GM18519 (cell line): ENCODE measurements around the gene HSD17B13.

ENCODE experiments used
- ATAC-seq: cut with Tn5 transposase; IDR thresholded peaks from one replicate; pipeline ENCODE4 v1.9.1; 2021; ENCODE audit warnings: mild to moderate bottlenecking, moderate library complexity; ENCODE audit not compliant: unreplicated experiment, low FRiP score

HSD17B13 gene

DNA sequence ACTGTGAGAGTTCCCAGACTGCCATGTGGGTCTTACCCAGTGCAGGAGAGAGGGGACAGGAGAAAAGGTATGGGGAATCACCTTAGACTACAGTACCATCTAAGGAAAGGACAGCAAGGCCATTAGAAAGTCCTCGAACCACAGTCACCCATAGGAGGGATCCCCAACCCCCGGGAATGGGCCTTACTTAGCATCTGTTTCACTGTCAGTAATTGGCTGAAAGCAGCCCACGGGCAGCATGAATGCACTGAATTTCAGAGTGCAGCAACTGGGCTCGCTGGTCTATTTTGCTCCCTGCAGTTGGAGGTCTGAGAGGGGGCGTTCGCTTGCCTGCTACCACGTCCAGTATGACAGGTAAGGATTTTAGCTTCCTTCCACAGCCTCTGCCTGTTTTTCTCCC is 51.9 kb downstream of the HSD17B13 start:
- no peak for ATAC-seq

DNA sequence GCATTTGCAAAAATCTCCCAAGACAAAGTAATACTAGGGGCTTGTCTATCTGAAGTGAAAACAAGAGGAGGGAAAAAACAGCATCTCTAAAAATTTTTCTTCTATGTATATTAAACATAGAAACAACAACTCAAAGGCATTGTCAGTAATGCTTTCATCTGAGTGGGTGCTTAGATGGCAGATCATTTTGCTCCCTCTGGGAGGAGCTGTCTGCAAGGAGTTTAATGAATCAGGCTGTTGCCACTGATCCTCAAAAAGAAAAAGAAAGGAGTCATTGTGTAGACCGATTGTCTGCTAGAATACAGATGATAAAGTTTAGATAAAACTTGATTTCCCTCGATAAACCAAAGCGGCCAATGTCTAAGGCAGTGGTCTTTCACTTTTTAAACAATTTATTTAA is 52.5 kb downstream of the HSD17B13 start:
- ATAC-seq = no peak

DNA sequence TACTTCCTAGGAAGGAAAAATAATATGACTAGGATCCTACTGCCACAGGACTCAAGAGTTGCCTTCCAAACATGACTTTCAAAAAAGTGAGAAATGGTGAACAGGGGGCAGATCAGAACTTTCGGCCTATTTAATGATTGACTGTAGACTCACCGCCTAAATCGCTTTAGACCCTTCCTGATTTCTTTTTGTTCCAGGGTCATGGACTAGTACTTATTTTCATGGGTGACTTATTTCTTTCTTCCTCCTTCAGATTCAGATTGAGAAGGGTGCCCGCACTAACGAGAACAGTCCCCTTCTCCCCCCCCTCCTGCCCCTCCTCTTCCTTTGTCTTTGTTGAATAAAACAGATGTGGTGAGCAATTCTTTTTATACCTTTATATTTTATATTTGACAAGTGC is 54.3 kb downstream of the HSD17B13 start:
- ATAC-seq = no peak

DNA sequence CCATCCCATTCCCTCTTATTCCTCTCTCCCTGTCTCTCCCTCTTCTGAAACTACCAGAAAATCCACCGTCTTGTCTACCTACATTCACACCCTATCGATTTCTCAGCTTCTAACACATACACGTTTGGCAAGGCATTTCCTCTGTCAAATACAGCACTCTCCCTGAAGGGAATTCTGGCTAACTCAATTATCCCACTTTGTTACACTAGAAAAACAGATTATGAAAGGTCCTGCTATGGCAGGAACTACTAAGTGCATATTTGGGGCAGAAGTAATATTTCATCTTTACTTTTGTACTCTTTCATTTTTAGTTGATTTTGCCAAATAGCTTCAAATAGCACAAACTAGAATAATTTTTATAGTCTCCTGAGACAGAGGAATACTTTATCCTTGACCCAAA is 55.7 kb downstream of the HSD17B13 start:
- no peak for ATAC-seq

DNA sequence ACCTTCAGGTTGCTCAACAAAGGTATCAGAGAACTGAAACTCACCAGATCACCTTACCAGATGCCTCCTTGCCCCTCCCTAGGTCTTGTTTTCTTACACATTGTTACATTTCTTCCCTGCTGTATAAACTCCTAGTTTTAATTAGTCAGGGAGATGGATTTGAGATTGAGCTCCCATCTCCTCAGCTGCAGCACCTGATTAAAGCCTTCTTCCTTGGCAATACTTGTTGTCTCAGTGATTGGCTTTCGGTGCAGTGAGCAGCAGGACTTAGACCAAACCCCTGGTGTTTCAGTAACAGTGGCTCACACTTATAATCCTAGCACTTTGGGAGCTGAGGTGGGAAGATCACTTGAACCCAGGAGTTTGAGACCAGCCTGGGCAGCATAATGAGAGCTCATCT is 59.8 kb downstream of the HSD17B13 start:
- no peak for ATAC-seq

DNA sequence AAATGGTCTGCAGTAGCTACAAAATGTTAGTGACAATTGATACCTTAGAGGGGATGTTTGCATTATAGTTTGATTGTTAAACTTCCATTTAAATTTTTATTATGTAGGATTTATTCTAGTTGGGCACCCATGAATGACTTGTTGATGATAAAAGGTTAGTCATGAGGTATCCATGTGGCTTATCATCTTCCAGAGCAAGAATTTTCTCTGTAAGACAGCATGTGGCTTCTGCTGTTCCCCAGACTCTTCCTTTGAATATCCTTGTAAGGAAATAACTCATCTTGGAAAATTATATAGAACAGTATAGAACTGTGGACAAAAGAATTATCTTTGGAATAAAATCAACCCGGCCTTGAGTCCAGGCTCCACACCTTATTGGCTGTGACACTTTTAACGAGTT is 62.2 kb downstream of the HSD17B13 start:
- no peak for ATAC-seq

DNA sequence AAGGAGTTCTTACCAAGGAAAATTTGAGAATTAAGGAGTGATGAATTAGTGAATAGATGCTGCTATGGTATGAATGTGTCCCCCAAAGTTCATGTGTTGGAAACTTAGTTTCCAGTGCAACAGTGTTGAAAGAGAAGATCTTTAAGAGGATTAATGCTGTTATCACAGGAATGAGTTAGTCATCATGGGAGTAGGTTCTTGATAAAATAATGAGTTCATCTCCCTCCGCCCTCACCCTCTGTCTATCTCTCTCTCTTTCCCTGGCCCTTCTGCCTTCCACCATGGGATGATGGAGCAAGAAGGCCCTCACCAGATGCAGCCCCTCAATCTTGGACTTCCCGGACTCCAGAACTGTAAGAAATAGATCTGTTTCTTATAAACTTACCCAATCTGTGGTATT is 64.0 kb downstream of the HSD17B13 start:
- ATAC-seq = no peak

DNA sequence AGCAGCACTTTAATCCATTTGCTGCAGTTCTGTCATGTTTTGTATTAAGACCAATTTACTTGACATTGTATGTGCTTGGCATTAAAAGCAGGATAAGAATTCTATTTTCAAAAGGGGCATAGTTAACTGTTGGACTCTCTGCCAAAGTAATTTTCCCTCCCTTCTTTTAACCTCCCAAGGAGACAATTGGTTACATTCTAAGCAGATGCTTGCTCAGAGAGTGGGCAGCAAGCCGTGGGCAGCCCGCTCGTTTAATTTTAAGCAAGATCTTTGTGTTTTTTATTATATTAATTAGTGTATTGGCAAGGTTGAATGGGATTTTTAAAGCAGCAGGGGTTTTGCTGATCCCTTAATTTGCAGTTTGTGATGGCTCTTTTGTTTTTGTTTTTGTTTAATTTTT is 65.2 kb downstream of the HSD17B13 start:
- ATAC-seq = no peak

DNA sequence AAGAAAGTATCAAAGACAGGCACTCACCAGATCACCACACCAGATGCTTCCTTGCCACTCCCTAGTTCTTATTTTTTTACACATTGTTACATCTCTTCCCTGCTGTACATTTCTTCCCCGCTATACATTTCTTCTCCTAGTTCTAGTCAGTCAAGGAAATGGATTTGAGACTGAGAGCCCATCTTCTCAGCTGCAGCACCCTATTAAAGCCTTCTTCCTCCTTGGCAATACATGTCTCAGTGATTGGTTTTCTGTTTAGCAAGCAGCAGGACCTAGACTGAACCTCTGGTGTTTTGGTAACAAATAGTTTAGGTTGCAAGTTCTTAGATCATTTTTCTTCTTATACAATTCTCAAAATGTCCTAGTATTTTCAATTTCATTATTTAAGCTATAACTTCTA is 66.9 kb downstream of the HSD17B13 start:
- no peak for ATAC-seq
